22Rv1 (cell line): ENCODE data around the gene GFOD1.

ENCODE experiments used
- H3K27ac ChIP-seq: fragments of 450-650 bp; 2 replicates; pipeline ENCODE4 v1.5.1; 2017
- CTCF ChIP-seq: fragments of 450-650 bp; IDR thresholded peaks from 2 replicates; pipeline ENCODE4 v1.5.1; 2017; ENCODE audit warnings: mild to moderate bottlenecking
- ZFX ChIP-seq: fragments of 450-650 bp; IDR thresholded peaks from 2 replicates; pipeline ENCODE4 v1.6.1; 2017; ENCODE audit warnings: antibody characterized with exemption, borderline replicate concordance

The GFOD1 gene

GRCh38 chr6:13404228-13404891, 83.0 kb downstream of the GFOD1 start:
- H3K27ac ChIP-seq: no peak overlapping the region
- TF ChIP-seq ZFX: no peak
- no peak for TF ChIP-seq CTCF

- TF ChIP-seq CTCF (no peak), ZFX (no peak)
Observed at GRCh38 chr6:13402711-13403110, 84.7 kb downstream of the GFOD1 start.

GRCh38 chr6:13400772-13401171, 86.6 kb downstream of the GFOD1 start:
- no peak for TF ChIP-seq CTCF
- no peak for TF ChIP-seq ZFX
- H3K27ac ChIP-seq: no peak overlapping the region

More at GRCh38 chr6:13402711-13403110, 84.7 kb downstream of the GFOD1 start:
- H3K27ac ChIP-seq: no peak overlapping the region

- H3K27ac ChIP-seq: no peak overlapping the region
- no peak for TF ChIP-seq CTCF
- no peak for TF ChIP-seq ZFX
Observed at GRCh38 chr6:13398421-13398994, 88.9 kb downstream of the GFOD1 start.

GRCh38 chr6:13398069-13398381, 89.4 kb downstream of the GFOD1 start:
- H3K27ac ChIP-seq: no peak overlapping the region
- TF ChIP-seq ZFX: no peak
- no peak for TF ChIP-seq CTCF

GRCh38 chr6:13397359-13398068, 89.9 kb downstream of the GFOD1 start:
- no peak overlapping the region for H3K27ac ChIP-seq
- TF ChIP-seq ZFX (no peak), CTCF (no peak)

GRCh38 chr6:13396241-13396792, 91.1 kb downstream of the GFOD1 start:
- no peak for TF ChIP-seq ZFX
- TF ChIP-seq CTCF: no peak
- no peak overlapping the region for H3K27ac ChIP-seq
